Activated CD4-positive, alpha-beta T cell treated with anti-CD3 and anti-CD28 coated beads, Interleukin-2, amount 50 U/mL, for 16 hours (primary cell): ENCODE data around the gene LETM1.
A peak's percentile ranks its signal among the peaks of the same experiment; 100 is the strongest.

ENCODE experiments used
- DNase-seq: peaks from one replicate; pipeline ENCODE4 v3.0.0-alpha.2; 2020

LETM1 gene

GRCh38 chr4:1792832-1793495, 63.0 kb downstream of the LETM1 start, which contains the start of gene FGFR3:
TSS of gene FGFR3 (plus strand) at chr4:1793293. CDS start at chr4:1793935, 642 bp downstream.
- peak; percentile 10 for DNase-seq

- no peak for DNase-seq
These were observed 63.7 kb downstream of the LETM1 start for GRCh38 chr4:1792158-1792831.

- no peak for DNase-seq
These were observed 66.0 kb downstream of the LETM1 start for GRCh38 chr4:1790005-1790404.

GRCh38 chr4:1789552-1789951, 66.4 kb downstream of the LETM1 start:
- DNase-seq, result no peak

- no peak for DNase-seq
These were observed 67.5 kb downstream of the LETM1 start for GRCh38 chr4:1788254-1788973.

GRCh38 chr4:1787411-1788077, 68.4 kb downstream of the LETM1 start:
- DNase-seq, result no peak

- DNase-seq, result no peak
These were observed 69.2 kb downstream of the LETM1 start for GRCh38 chr4:1786544-1787362.

- no peak for DNase-seq
These were observed 70.4 kb downstream of the LETM1 start for GRCh38 chr4:1785592-1785991.

GRCh38 chr4:1784789-1785591, 71.0 kb downstream of the LETM1 start:
- no peak for DNase-seq

- no peak for DNase-seq
These were observed 71.6 kb downstream of the LETM1 start for GRCh38 chr4:1784395-1784788.

- no peak for DNase-seq
These were observed 72.0 kb downstream of the LETM1 start for GRCh38 chr4:1783970-1784369.

- no peak for DNase-seq
These were observed 72.9 kb downstream of the LETM1 start for GRCh38 chr4:1783015-1783414.

- DNase-seq, result no peak
These were observed 75.5 kb downstream of the LETM1 start for GRCh38 chr4:1780435-1780834.

GRCh38 chr4:1779588-1780382, 76.2 kb downstream of the LETM1 start:
- DNase-seq, result no peak

GRCh38 chr4:1778642-1779392, 77.1 kb downstream of the LETM1 start:
- no peak for DNase-seq

- no peak for DNase-seq
These were observed 77.9 kb downstream of the LETM1 start for GRCh38 chr4:1777822-1778641.

GRCh38 chr4:1776521-1777161, 79.3 kb downstream of the LETM1 start:
- no peak for DNase-seq

GRCh38 chr4:1775731-1776500, 80.0 kb downstream of the LETM1 start:
- DNase-seq, result no peak
